GM21381 (cell line): Measurements from ENCODE around the gene ACVR1B.
"Not testable (repeated sequence)": the region's sequence is repeated elsewhere in the genome, so short reads cannot be mapped to it uniquely, and the experiment has no call there.

Source experiments
- ATAC-seq: cut with Tn5 transposase; IDR thresholded peaks from one replicate; pipeline ENCODE4 v1.9.1; 2021; ENCODE audit warnings: mild to moderate bottlenecking, moderate library complexity; ENCODE audit not compliant: unreplicated experiment

ACVR1B gene

DNA sequence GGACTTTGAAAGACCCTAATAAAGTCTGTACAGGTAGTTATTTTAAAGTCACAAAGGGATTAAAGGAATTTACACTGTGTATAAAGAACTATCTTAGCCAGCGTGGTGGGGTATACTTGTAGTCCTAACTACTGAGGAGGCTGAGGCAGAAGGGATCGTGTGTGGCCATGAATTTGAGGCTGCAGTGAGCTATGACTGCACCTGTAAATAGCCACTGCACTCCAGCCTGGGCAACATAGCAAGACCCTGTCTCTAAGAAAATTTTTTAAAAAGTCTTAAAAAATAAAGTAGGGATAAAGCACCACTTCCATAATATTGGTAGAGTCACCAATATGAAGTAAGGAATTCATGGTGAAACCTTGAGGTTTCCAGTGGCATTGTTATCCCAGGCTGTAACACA is 18.1 kb downstream of the ACVR1B start:
- no peak for ATAC-seq

GRCh38 chr12:51970904-51971646 is 19.6 kb downstream of the ACVR1B start:
- ATAC-seq: peak; percentile 85

DNA sequence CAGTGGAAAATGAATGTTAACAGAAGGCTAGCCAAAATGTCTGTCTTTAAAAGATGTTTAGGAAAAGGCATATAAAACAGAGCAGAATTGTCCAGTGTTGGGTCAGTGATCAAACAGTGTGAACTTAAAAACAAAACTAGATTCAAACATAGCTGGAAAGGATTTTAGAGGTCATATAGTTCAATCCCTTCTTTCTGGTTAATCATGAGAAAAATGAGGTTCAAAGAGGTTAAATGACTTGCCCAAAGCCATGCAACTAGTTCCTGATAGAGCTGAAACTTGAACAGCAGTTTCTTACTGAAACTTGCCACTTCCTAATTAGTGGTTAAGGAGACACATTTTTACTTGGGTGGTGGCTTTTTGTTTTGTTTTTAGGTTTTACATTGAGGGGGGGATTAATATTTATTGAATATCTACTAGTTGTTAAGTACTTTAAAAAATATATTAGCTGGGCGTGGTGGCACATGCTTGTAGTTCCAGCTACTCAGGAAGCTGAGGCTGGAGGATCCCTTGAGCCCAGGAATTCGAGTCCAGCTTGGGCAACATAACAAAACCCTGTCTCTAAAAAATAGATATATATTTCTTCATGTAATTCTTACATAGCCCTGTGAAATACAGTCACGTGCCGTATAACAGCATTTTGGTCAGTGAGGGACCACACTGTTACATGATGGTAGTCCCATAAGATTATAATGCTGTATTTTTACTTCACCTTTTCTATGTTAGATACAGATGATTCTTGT is 20.4 kb downstream of the ACVR1B start:
- peak; percentile 37 for ATAC-seq

DNA sequence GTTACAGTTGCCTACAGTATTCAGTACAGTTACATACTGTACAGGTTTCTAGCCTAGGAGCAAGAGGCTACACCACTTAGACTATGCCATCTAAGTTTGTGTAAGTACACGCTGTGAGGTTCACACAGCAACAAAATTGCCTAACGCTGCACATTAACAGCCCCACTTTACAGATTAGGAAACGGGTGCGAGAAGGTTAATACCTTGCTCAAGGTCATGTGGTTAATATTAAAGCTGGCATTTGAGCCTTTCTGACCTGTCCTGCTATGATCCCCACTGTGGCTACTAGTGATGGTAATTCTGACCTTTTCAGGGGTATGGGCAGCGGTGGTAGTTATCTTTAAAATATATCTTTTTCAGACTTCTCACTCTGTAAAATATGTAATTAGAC is 20.9 kb downstream of the ACVR1B start:
- no peak for ATAC-seq

- no peak for ATAC-seq
Measured at GRCh38 chr12:51972849-51973273, 21.4 kb downstream of the ACVR1B start.

GRCh38 chr12:51973560-51973959 is 22.1 kb downstream of the ACVR1B start:
- no peak for ATAC-seq

- no peak for ATAC-seq
Measured at GRCh38 chr12:51974646-51975045, 23.1 kb downstream of the ACVR1B start.

DNA sequence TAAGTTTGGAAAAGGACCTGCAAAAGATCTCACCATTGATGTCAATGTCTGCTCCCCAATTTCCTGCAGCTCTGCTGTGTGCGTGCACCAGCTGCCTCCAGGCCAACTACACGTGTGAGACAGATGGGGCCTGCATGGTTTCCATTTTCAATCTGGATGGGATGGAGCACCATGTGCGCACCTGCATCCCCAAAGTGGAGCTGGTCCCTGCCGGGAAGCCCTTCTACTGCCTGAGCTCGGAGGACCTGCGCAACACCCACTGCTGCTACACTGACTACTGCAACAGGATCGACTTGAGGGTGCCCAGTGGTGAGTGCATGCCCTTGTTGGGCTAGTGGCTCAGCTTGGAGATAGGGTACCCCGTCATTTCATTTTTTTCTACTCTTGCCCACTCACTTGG is 23.7 kb downstream of the ACVR1B start:
- no peak for ATAC-seq

GRCh38 chr12:51976376-51977160 is 25.1 kb downstream of the ACVR1B start:
- no peak for ATAC-seq

DNA sequence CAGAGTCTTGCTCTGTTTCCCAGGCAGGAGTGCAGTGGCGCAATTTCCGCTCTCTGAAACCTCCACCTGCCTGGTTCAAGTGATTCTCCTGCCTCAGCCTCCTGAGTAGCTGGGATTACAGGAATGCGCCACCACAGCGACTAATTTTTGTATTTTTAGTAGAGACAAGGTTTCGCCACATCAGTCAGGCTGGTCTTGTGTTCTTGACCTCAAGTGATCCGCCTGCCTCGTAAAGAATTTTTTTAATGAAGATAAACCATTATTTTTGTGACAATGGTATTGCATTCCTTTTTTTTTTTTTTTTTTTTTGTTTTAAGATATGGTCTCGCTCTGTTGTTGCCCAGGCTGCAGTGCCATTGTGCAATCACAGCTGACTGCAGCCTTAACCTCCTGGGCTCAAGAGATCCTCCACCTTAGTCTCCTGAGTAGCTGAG is 25.8 kb downstream of the ACVR1B start:
- no peak for ATAC-seq

DNA sequence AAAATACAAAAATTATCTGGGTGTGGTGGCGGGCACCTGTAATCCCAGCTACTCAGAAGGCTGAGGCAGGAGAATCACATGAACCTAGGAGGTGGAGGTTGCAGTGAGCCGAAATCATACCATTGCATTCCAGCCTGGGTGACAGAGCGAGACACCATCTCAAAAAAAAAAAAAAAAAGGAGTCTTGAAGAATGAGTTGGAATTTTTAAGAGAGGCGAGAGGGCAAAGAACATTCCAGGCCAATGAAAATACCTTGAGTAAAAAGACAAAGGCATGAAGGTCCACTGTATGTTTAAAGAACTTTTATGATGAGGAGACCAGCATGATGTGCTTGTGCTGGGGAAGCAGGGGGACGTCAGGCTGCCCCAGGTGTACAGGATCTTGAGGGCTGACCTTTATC is 27.8 kb downstream of the ACVR1B start:
- not testable (repeated sequence) for ATAC-seq

GRCh38 chr12:51980051-51980808 is 28.7 kb downstream of the ACVR1B start:
- ATAC-seq: no peak

DNA sequence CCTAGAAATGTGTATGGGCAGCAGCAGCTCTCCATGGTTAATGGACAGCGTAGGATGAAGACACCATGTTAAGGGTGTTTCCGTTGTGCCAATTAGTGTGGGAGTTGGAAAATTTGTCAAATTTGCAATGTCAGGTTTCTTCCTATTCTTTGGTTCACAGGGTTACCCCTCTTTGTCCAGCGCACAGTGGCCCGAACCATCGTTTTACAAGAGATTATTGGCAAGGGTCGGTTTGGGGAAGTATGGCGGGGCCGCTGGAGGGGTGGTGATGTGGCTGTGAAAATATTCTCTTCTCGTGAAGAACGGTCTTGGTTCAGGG is 29.3 kb downstream of the ACVR1B start:
- no peak for ATAC-seq

DNA sequence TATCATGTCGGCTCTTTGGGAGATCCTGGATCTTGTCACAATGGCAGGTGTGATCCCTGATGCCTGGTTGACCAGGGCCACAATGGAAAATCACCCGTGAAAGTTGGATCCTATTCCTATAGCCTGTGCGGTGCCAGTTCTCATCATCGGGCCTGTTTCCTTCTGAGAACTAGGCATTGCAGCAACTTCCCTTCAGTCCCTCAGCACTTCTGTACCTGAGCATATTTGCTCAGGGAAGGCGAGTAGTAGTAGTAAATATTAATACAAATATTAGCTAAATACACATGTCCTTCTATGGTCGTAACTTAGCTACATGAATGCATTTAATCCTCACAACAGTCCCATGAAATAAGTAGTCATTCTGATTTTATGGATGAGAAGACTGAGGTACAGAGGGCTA is 33.2 kb downstream of the ACVR1B start:
- ATAC-seq: no peak

- ATAC-seq: no peak
Measured at GRCh38 chr12:51985154-51985835, 33.8 kb downstream of the ACVR1B start.

- no peak for ATAC-seq
Measured at GRCh38 chr12:51986834-51987233, 35.3 kb downstream of the ACVR1B start.

DNA sequence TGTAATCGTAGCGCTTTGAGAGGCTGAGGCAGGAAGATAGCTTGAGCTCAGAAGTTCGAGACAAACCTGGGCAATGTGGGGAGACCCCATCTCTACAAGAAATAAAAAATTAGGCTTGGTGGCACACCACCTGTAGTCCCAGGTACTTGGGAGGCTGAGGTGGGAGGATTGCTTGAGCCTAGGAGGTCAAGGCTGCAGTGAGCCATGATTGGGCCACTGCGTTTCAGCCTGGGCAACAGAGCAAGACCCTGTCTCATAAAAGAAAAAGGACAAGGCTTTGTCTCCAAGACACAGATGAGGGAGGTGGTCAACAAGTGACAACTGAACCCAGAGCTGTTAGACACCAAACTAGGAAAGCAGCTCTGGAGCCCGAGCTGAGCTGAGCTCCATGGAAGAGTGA is 40.7 kb downstream of the ACVR1B start:
- no peak for ATAC-seq

- ATAC-seq: no peak
Measured at GRCh38 chr12:51994539-51994820, 43.0 kb downstream of the ACVR1B start.

- no peak for ATAC-seq
Measured at GRCh38 chr12:51994959-51995358, 43.5 kb downstream of the ACVR1B start.

GRCh38 chr12:51997136-51997535 is 45.6 kb downstream of the ACVR1B start:
- ATAC-seq: no peak
